ENCODE data around the gene KRT38.
"Not testable (repeated sequence)": the region's sequence is repeated elsewhere in the genome, so short reads cannot be mapped to it uniquely, and the experiment has no call there.

Gene KRT38

GRCh38 chr17:41428591-41429291 lies 12.0 kb downstream of the KRT38 start:
- no peak overlapping the region for H3K4me3 ChIP-seq (ENCODE audit: control insufficient read depth in 1 of 7, extremely low read depth in 1 of 7, insufficient read depth in 4 of 7, low read depth in 2 of 7, low read length in 6 of 7)
- POLR2A ChIA-PET = no interaction called here
- CTCF ChIA-PET = no interaction called here
- no peak for DNase-seq
- no peak overlapping the region for H3K27ac ChIP-seq (ENCODE audit: insufficient read depth in 1 of 2, low read depth in 1 of 2, low read length in 2 of 2, poor library complexity in 1 of 2, severe bottlenecking in 2 of 2)
- no peaks in the 10 kb centered on the region for H3K4me1 ChIP-seq (ENCODE audit: control extremely low read depth in 1 of 4, control insufficient read depth in 4 of 4, insufficient read depth in 4 of 4, low read length in 3 of 4)
- no peaks in the 10 kb centered on the region for H3K36me3 ChIP-seq (ENCODE audit: control insufficient read depth in 4 of 4, insufficient read depth in 4 of 4, low read length in 3 of 4)
- no peaks in the 10 kb centered on the region for H3K9me3 ChIP-seq (ENCODE audit: control extremely low read depth in 1 of 5, control insufficient read depth in 4 of 5, insufficient read depth in 2 of 5, low read depth in 1 of 5, low read length in 4 of 5)
- peaks cover 0 to 4% (median 0%) of the 10 kb centered on the region in 5 experiments for H3K27me3 ChIP-seq (replicated peaks in 2 of 5; ENCODE audit: control insufficient read depth in 4 of 5, insufficient read depth in 5 of 5, low read length in 4 of 5)
- 79% methylated on average over 3 of the region's 4 CpGs for WGBS (ENCODE audit: insufficient coverage)

- Histone ChIP-seq H3K36me3 (ENCODE audit: control insufficient read depth in 4 of 4, insufficient read depth in 4 of 4, low read length in 3 of 4) (no peaks in the 10 kb centered on the region), H3K27ac (ENCODE audit: insufficient read depth in 1 of 2, low read depth in 1 of 2, low read length in 2 of 2, poor library complexity in 1 of 2, severe bottlenecking in 2 of 2) (no peak within 1 kb of the TSS), H3K4me3 (ENCODE audit: control insufficient read depth in 1 of 7, extremely low read depth in 1 of 7, insufficient read depth in 4 of 7, low read depth in 2 of 7, low read length in 6 of 7) (no peak within 1 kb of the TSS), H3K4me1 (ENCODE audit: control extremely low read depth in 1 of 4, control insufficient read depth in 4 of 4, insufficient read depth in 4 of 4, low read length in 3 of 4) (no peaks in the 10 kb centered on the region), H3K9me3 (ENCODE audit: control extremely low read depth in 1 of 5, control insufficient read depth in 4 of 5, insufficient read depth in 2 of 5, low read depth in 1 of 5, low read length in 4 of 5) (no peaks in the 10 kb centered on the region), H3K27me3 (replicated peaks in 2 of 5; ENCODE audit: control insufficient read depth in 4 of 5, insufficient read depth in 5 of 5, low read length in 4 of 5) (peaks cover 0 to 5% (median 0%) of the 10 kb centered on the region in 5 experiments)
- DNase-seq = no peak
- 98% methylated on average over 11 of the region's 13 CpGs for WGBS (ENCODE audit: insufficient coverage)
- ChIA-PET POLR2A (no interaction called here), CTCF (no interaction called here)
Observed at GRCh38 chr17:41424111-41424635, 16.6 kb downstream of the KRT38 start, which contains the start of gene KRT37. KRT37 (minus strand) TSS chr17:41424585; CDS start chr17:41424523, 62 bp downstream.

- H3K36me3 ChIP-seq (ENCODE audit: control insufficient read depth in 4 of 4, insufficient read depth in 4 of 4, low read length in 3 of 4); H3K27ac ChIP-seq (ENCODE audit: insufficient read depth in 1 of 2, low read depth in 1 of 2, low read length in 2 of 2, poor library complexity in 1 of 2, severe bottlenecking in 2 of 2); POLR2A ChIA-PET; H3K9me3 ChIP-seq (ENCODE audit: control extremely low read depth in 1 of 5, control insufficient read depth in 4 of 5, insufficient read depth in 2 of 5, low read depth in 1 of 5, low read length in 4 of 5); H3K4me3 ChIP-seq (ENCODE audit: control insufficient read depth in 1 of 7, extremely low read depth in 1 of 7, insufficient read depth in 4 of 7, low read depth in 2 of 7, low read length in 6 of 7); H3K4me1 ChIP-seq (ENCODE audit: control extremely low read depth in 1 of 4, control insufficient read depth in 4 of 4, insufficient read depth in 4 of 4, low read length in 3 of 4); H3K27me3 ChIP-seq (replicated peaks in 2 of 5; ENCODE audit: control insufficient read depth in 4 of 5, insufficient read depth in 5 of 5, low read length in 4 of 5); DNase-seq: not testable (repeated sequence)
- WGBS (ENCODE audit: insufficient coverage) = 100% methylated on average over 9 of the region's 11 CpGs
- CTCF ChIA-PET = interaction anchor here (0.8 kb wide), 1 partner anchor 125 kb away, joined by 4 read pairs; no protein-coding TSS in a partner anchor
Observed at GRCh38 chr17:41422586-41422985, 18.2 kb downstream of the KRT38 start.

- ChIA-PET CTCF (no interaction called here), POLR2A (no interaction called here)
- Histone ChIP-seq H3K9me3 (ENCODE audit: control extremely low read depth in 1 of 5, control insufficient read depth in 4 of 5, insufficient read depth in 2 of 5, low read depth in 1 of 5, low read length in 4 of 5) (no peaks in the 10 kb centered on the region), H3K27ac (ENCODE audit: insufficient read depth in 1 of 2, low read depth in 1 of 2, low read length in 2 of 2, poor library complexity in 1 of 2, severe bottlenecking in 2 of 2) (no peak overlapping the region), H3K27me3 (replicated peaks in 2 of 5; ENCODE audit: control insufficient read depth in 4 of 5, insufficient read depth in 5 of 5, low read length in 4 of 5) (peaks cover 0 to 5% (median 0%) of the 10 kb centered on the region in 5 experiments), H3K4me1 (ENCODE audit: control extremely low read depth in 1 of 4, control insufficient read depth in 4 of 4, insufficient read depth in 4 of 4, low read length in 3 of 4) (no peaks in the 10 kb centered on the region), H3K4me3 (ENCODE audit: control insufficient read depth in 1 of 7, extremely low read depth in 1 of 7, insufficient read depth in 4 of 7, low read depth in 2 of 7, low read length in 6 of 7) (no peak overlapping the region), H3K36me3 (ENCODE audit: control insufficient read depth in 4 of 4, insufficient read depth in 4 of 4, low read length in 3 of 4) (no peaks in the 10 kb centered on the region)
- WGBS (ENCODE audit: insufficient coverage) = 84% methylated on average over 4 of the region's 4 CpGs
- no peak for DNase-seq
Observed at GRCh38 chr17:41421617-41422016, 19.2 kb downstream of the KRT38 start.

GRCh38 chr17:41421116-41421515 lies 19.7 kb downstream of the KRT38 start:
- no peak for DNase-seq
- H3K36me3 ChIP-seq (ENCODE audit: control insufficient read depth in 4 of 4, insufficient read depth in 4 of 4, low read length in 3 of 4) = no peaks in the 10 kb centered on the region
- no peaks in the 10 kb centered on the region for H3K9me3 ChIP-seq (ENCODE audit: control extremely low read depth in 1 of 5, control insufficient read depth in 4 of 5, insufficient read depth in 2 of 5, low read depth in 1 of 5, low read length in 4 of 5)
- no peak overlapping the region for H3K4me3 ChIP-seq (ENCODE audit: control insufficient read depth in 1 of 7, extremely low read depth in 1 of 7, insufficient read depth in 4 of 7, low read depth in 2 of 7, low read length in 6 of 7)
- no peak overlapping the region for H3K27ac ChIP-seq (ENCODE audit: insufficient read depth in 1 of 2, low read depth in 1 of 2, low read length in 2 of 2, poor library complexity in 1 of 2, severe bottlenecking in 2 of 2)
- peaks cover 0 to 5% (median 0%) of the 10 kb centered on the region in 5 experiments for H3K27me3 ChIP-seq (replicated peaks in 2 of 5; ENCODE audit: control insufficient read depth in 4 of 5, insufficient read depth in 5 of 5, low read length in 4 of 5)
- POLR2A ChIA-PET = no interaction called here
- H3K4me1 ChIP-seq (ENCODE audit: control extremely low read depth in 1 of 4, control insufficient read depth in 4 of 4, insufficient read depth in 4 of 4, low read length in 3 of 4) = no peaks in the 10 kb centered on the region
- 95% methylated on average over 8 of the region's 9 CpGs for WGBS (ENCODE audit: insufficient coverage)
- CTCF ChIA-PET = no interaction called here

- 100% methylated on average over 4 of the region's 4 CpGs for WGBS (ENCODE audit: insufficient coverage)
- no peaks in the 10 kb centered on the region for H3K36me3 ChIP-seq (ENCODE audit: control insufficient read depth in 4 of 4, insufficient read depth in 4 of 4, low read length in 3 of 4)
- DNase-seq = no peak
- ChIA-PET POLR2A (no interaction called here), CTCF (no interaction called here)
- H3K9me3 ChIP-seq (ENCODE audit: control extremely low read depth in 1 of 5, control insufficient read depth in 4 of 5, insufficient read depth in 2 of 5, low read depth in 1 of 5, low read length in 4 of 5) = no peaks in the 10 kb centered on the region
- H3K27me3 ChIP-seq (replicated peaks in 2 of 5; ENCODE audit: control insufficient read depth in 4 of 5, insufficient read depth in 5 of 5, low read length in 4 of 5) = peaks cover 0 to 5% (median 0%) of the 10 kb centered on the region in 5 experiments
- H3K4me1 ChIP-seq (ENCODE audit: control extremely low read depth in 1 of 4, control insufficient read depth in 4 of 4, insufficient read depth in 4 of 4, low read length in 3 of 4) = no peaks in the 10 kb centered on the region
- no peak overlapping the region for H3K27ac ChIP-seq (ENCODE audit: insufficient read depth in 1 of 2, low read depth in 1 of 2, low read length in 2 of 2, poor library complexity in 1 of 2, severe bottlenecking in 2 of 2)
- no peak overlapping the region for H3K4me3 ChIP-seq (ENCODE audit: control insufficient read depth in 1 of 7, extremely low read depth in 1 of 7, insufficient read depth in 4 of 7, low read depth in 2 of 7, low read length in 6 of 7)
Observed at GRCh38 chr17:41420134-41420533, 20.6 kb downstream of the KRT38 start.

GRCh38 chr17:41419716-41420115 lies 21.1 kb downstream of the KRT38 start:
- Histone ChIP-seq H3K4me3 (ENCODE audit: control insufficient read depth in 1 of 7, extremely low read depth in 1 of 7, insufficient read depth in 4 of 7, low read depth in 2 of 7, low read length in 6 of 7) (no peak overlapping the region), H3K4me1 (ENCODE audit: control extremely low read depth in 1 of 4, control insufficient read depth in 4 of 4, insufficient read depth in 4 of 4, low read length in 3 of 4) (no peaks in the 10 kb centered on the region), H3K27me3 (replicated peaks in 2 of 5; ENCODE audit: control insufficient read depth in 4 of 5, insufficient read depth in 5 of 5, low read length in 4 of 5) (peaks cover 0 to 5% (median 0%) of the 10 kb centered on the region in 5 experiments), H3K9me3 (ENCODE audit: control extremely low read depth in 1 of 5, control insufficient read depth in 4 of 5, insufficient read depth in 2 of 5, low read depth in 1 of 5, low read length in 4 of 5) (no peaks in the 10 kb centered on the region), H3K36me3 (ENCODE audit: control insufficient read depth in 4 of 4, insufficient read depth in 4 of 4, low read length in 3 of 4) (no peaks in the 10 kb centered on the region), H3K27ac (ENCODE audit: insufficient read depth in 1 of 2, low read depth in 1 of 2, low read length in 2 of 2, poor library complexity in 1 of 2, severe bottlenecking in 2 of 2) (no peak overlapping the region)
- 100% methylated on average over 4 of the region's 4 CpGs for WGBS (ENCODE audit: insufficient coverage)
- POLR2A ChIA-PET = no interaction called here
- no peak for DNase-seq
- CTCF ChIA-PET = no interaction called here
